Measurements from ENCODE around the gene KIF13A. TPM values are rescaled to one million over a fixed set of nuclear protein-coding genes. Genes with fewer than 3 reads are reported as not detected.

The KIF13A gene
- total RNA-seq, 1 donor from 2014 or later, result 59.0 TPM

- H3K4me1 ChIP-seq, result peaks cover 26% of the 10 kb centered on the region
- H3K4me3 ChIP-seq, result no peak overlapping the region
- TF ChIP-seq CTCF (IDR thresholded peaks at IDR 0.05), result no peak
- peaks cover 6% of the 10 kb centered on the region for H3K9me3 ChIP-seq
- ATAC-seq (no peak), DNase-seq (no peak)
- H3K36me3 ChIP-seq, result no peaks in the 10 kb centered on the region
- H3K27ac ChIP-seq, result no peak overlapping the region
- intact Hi-C loops (cut with DNase I), result no loop called here
- H3K27me3 ChIP-seq, result no peaks in the 10 kb centered on the region
Observed at GRCh38 chr6:17900011-17900410, 87.4 kb downstream of the KIF13A start.

GRCh38 chr6:17899491-17899890, 87.9 kb downstream of the KIF13A start:
- Histone ChIP-seq H3K4me3 (no peak overlapping the region), H3K9me3 (peaks cover 10% of the 10 kb centered on the region), H3K27me3 (no peaks in the 10 kb centered on the region), H3K4me1 (peaks cover 21% of the 10 kb centered on the region), H3K36me3 (no peaks in the 10 kb centered on the region), H3K27ac (no peak overlapping the region)
- intact Hi-C loops (cut with DNase I), result no loop called here
- TF ChIP-seq CTCF (IDR thresholded peaks at IDR 0.05), result no peak
- ATAC-seq (no peak), DNase-seq (no peak)

- Histone ChIP-seq H3K4me3 (no peak overlapping the region), H3K27me3 (no peaks in the 10 kb centered on the region), H3K36me3 (no peaks in the 10 kb centered on the region), H3K4me1 (peaks cover 3% of the 10 kb centered on the region), H3K27ac (no peak overlapping the region), H3K9me3 (peaks cover 10% of the 10 kb centered on the region)
- TF ChIP-seq CTCF (IDR thresholded peaks at IDR 0.05), result no peak
- intact Hi-C loops (cut with DNase I), result no loop called here
- DNase-seq (no peak), ATAC-seq (no peak)
Observed at GRCh38 chr6:17897681-17898080, 89.8 kb downstream of the KIF13A start.

- Histone ChIP-seq H3K36me3 (no peaks in the 10 kb centered on the region), H3K4me1 (no peaks in the 10 kb centered on the region), H3K27me3 (no peaks in the 10 kb centered on the region), H3K9me3 (peaks cover 10% of the 10 kb centered on the region), H3K27ac (no peak overlapping the region), H3K4me3 (no peak overlapping the region)
- intact Hi-C loops (cut with DNase I), result no loop called here
- no peak for ATAC-seq
- no peak for DNase-seq
- no peak for TF ChIP-seq CTCF (IDR thresholded peaks at IDR 0.05)
Observed at GRCh38 chr6:17894905-17895304, 92.5 kb downstream of the KIF13A start.

- ATAC-seq (no peak), DNase-seq (no peak)
- H3K9me3 ChIP-seq, result peaks cover 10% of the 10 kb centered on the region
- TF ChIP-seq CTCF (IDR thresholded peaks at IDR 0.05), result no peak
- H3K4me1 ChIP-seq, result no peaks in the 10 kb centered on the region
- no peaks in the 10 kb centered on the region for H3K27me3 ChIP-seq
- no peak overlapping the region for H3K4me3 ChIP-seq
- intact Hi-C loops (cut with DNase I), result no loop called here
- H3K36me3 ChIP-seq, result no peaks in the 10 kb centered on the region
- H3K27ac ChIP-seq, result no peak overlapping the region
Observed at GRCh38 chr6:17894191-17894590, 93.2 kb downstream of the KIF13A start.

GRCh38 chr6:17892097-17892686, 95.2 kb downstream of the KIF13A start:
- Histone ChIP-seq H3K27me3 (no peaks in the 10 kb centered on the region), H3K27ac (no peak overlapping the region), H3K36me3 (no peaks in the 10 kb centered on the region), H3K4me3 (no peak overlapping the region), H3K9me3 (peaks cover 10% of the 10 kb centered on the region), H3K4me1 (no peaks in the 10 kb centered on the region)
- DNase-seq (no peak), ATAC-seq (peak; percentile 73)
- TF ChIP-seq CTCF (IDR thresholded peaks at IDR 0.05), result no peak
- intact Hi-C loops (cut with DNase I), result no loop called here

Measured in upper lobe of right lung (tissue), 1 donor.